HG03442 (cell line): ENCODE results near the gene COL5A1.

Experiments
- ATAC-seq: cut with Tn5 transposase; IDR thresholded peaks from one replicate; pipeline ENCODE4 v1.9.1; 2021; ENCODE audit warnings: mild to moderate bottlenecking, moderate library complexity; ENCODE audit not compliant: unreplicated experiment

Gene COL5A1

DNA sequence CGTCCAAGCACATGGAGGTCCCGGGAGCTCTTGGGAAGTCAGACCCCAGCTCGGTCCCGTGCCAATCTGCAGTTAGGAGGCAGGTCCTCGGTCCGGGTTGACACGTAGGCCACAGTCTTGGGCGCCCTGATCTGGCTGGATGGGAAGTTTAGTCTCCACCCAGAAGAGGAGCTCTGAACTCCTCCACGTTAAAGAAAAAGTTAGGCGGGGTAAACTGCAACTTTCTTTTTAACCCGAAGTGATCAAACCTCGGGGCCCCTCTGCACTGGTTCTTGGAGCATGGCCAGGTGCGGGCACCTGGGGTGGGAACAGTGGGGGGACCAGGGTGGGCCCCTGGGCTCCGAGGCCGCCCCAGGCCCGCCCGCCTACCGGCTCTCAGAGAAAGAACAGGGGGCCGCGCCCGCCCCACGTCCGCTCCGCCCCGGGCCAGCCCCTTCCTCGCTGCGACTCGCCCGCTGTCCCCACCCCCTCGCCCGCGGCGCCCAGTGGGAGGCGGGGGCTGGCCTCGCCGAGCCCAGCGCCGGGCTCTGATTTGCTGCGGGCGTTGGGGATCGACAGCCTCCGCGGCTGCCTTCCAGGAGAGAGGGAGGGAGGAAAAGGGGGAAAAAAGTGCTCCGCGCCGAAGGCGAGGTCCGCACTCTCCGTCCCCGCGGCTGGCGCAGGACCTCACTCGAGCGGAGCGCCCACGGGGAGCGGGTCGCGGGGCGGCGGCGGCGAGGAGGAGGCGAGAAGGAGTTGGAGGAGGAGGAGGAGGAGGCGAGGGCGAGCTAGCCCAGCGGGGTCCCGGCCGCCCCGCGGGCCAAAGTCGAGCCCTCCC lies at the start of gene COL5A1:
Gene COL5A1, plus strand, starts transcription at position 631 of the 817 bp plus-strand sequence. CDS start 385 bp downstream, outside the sequence.
- no peak for ATAC-seq

GRCh38 chr9:134592018-134592818 lies 49.4 kb upstream of the COL5A1 start:
- no peak for ATAC-seq

- ATAC-seq, result no peak
These were observed 48.8 kb upstream of the COL5A1 start for GRCh38 chr9:134592819-134593200.

DNA sequence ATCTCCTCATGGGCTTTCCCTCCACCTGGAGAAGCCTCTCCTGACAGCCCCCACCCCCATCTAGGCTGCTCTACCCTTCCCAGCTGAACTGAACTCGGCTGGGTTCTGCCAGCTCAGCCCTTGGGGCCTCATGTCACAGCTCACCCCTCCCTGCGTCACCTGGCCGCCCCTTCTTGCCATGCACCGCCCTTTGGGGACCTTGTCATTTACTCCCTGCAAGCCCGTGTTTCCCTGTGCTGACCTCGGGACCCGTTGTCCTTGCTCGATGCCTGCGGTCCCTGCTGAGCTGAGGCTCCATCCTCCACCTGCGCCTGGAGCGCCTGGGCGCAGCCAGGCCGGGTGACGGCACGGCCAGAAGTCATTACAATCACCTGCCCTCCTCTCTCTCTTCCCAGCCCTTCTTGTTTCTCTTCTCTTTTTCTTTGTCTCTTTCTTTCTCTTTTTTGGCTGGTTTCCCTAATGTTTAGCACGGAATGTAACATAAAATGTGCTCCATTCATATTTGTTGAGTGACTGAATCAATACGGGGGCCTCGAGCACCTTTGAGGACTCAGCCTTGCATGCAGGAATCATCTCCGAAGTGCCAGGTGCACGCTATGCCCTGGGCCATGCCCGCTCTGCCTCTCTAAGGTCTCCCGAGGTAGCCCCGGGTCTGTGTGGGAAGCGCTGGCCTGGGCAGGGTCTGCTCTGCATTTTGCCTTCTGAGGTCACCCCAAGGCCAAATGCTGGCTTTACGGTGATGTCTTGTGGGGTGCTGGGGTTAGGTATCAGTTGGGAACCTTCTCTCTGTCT lies 48.1 kb upstream of the COL5A1 start:
- ATAC-seq, result no peak

DNA sequence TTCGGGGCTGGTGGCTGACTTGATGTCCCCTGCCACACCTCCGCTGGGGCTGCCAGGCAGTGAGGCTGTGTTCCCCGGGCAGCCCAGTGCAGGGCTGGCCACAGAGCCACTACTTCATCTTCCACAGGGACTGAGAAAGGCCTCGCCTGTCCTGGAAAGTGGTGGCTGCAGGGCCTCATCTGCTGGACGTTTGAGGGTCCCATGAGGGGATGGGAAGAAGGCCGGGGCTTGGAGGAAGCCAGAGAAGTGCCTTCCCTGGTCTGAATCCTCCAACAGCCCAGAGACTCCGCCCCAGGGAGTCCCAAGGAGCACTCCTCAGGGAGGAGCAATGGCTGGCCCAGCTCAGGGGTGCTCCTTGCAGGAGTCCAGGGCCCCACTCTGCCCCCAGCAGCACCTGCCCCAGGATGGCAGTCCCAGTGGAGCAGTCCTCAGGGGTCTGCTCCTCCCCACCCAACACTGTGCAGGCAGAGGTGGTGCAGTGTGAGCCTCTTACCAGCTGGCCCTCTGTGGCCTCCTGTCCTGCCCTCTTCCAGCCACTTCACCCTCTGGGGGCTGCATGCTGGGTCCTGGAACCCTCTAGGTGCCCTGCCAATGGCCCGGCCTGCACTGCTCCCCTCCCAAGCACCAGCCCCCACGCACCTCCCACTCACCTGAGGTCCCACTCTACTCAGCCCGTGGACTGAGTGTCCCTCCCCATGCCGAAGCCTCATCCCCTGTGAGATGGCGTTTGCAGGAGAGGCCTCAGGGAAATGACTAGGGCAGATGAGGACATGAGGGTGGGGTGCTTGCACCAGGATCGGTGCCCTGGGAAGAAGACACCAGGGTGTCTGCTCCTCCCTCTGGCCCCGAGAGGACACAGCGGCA lies 47.3 kb upstream of the COL5A1 start:
- no peak for ATAC-seq

GRCh38 chr9:134595014-134595413 lies 46.6 kb upstream of the COL5A1 start:
- ATAC-seq, result no peak

DNA sequence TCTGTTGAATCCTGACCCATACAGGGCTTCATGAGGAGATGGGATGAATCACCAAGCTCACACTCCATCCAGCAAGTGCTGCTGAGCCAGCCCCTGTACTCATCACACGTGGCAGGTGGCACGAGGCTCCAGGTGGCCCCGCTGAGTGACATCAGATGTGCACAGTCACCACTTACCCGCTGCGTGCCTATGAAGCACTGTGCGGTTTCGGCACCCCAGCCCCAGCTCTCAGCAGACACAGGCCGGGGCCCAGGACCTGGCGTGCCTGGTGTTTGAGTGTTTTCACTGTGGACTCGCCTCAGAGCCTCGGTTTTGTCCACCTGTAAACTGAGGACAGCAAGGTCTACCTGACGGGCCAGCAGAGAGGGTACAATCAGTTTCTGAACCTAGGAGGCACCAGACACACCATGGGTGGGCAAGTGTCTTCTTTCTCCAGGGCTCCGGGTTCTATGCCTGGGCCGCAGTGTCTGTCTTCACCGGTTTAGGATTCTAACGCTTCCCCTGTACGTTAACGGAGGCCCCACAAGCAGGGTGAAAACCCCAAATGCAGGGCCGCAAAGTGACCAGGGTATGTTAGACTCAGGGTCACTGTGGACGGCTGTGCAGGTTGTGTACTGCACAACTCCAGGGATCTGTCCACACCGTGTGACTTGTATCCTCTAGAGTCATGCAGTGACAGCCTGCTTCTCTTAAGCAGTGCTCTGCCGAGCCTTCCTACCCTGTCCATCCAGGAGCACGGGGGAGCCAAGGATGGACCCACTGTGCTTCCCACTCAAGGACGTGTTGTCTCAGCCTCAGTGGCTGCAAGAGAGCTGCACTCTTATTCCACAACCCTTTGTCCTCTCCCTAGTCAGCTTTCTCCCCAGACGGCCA lies 44.3 kb upstream of the COL5A1 start:
- no peak for ATAC-seq

DNA sequence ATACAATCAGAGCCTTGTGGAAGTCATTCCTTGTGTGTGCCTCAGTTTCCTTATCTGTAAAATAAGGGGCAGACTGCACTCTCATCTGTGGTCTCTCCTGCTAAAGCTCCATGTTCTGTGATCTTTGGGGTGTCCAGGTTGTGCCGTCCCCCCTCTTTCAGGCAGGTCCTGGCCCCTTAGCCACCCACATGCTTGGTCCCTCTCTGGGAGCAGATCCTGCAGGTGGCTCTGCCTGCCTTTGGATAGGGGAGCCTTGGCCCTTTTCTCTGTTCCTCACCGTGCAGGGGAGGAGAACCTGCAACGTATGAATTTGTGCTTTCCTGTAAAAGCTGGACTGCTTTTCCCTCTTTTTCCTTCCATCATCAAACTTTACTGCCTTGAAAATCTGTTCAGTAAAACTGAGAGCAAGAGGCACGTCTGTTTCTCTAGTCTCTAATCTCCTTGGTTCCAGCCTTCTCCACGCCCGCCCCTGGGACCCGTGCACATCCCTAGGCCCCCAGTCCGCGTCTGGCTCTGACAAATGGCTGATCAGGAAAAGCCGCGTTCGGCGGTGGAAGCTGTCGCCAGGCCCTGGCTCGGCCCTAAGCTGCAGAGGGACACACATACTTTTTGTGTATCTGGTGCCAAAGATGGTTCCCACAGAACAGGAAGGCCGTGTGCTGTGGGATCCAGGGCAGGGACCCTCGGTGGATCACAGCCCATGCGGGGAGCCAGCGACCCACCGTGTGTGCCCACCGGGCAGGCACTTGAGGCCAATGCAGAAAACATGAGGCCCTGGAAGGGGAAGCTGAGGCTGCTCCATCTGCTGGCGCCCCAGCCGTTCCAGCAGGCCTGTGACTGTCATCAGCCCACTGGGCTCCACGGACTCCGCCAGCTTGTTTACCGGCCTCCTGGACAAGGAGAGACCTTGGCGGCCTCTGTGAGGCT lies 43.4 kb upstream of the COL5A1 start:
- no peak for ATAC-seq

GRCh38 chr9:134598884-134599245 lies 42.7 kb upstream of the COL5A1 start:
- no peak for ATAC-seq

- ATAC-seq, result no peak
These were observed 41.2 kb upstream of the COL5A1 start for GRCh38 chr9:134600371-134600770.

- no peak for ATAC-seq
These were observed 40.6 kb upstream of the COL5A1 start for GRCh38 chr9:134600836-134601638.

- no peak for ATAC-seq
These were observed 39.8 kb upstream of the COL5A1 start for GRCh38 chr9:134601764-134602163.

GRCh38 chr9:134602547-134603362 lies 38.8 kb upstream of the COL5A1 start:
- no peak for ATAC-seq

GRCh38 chr9:134604834-134605233 lies 36.8 kb upstream of the COL5A1 start:
- ATAC-seq, result no peak

DNA sequence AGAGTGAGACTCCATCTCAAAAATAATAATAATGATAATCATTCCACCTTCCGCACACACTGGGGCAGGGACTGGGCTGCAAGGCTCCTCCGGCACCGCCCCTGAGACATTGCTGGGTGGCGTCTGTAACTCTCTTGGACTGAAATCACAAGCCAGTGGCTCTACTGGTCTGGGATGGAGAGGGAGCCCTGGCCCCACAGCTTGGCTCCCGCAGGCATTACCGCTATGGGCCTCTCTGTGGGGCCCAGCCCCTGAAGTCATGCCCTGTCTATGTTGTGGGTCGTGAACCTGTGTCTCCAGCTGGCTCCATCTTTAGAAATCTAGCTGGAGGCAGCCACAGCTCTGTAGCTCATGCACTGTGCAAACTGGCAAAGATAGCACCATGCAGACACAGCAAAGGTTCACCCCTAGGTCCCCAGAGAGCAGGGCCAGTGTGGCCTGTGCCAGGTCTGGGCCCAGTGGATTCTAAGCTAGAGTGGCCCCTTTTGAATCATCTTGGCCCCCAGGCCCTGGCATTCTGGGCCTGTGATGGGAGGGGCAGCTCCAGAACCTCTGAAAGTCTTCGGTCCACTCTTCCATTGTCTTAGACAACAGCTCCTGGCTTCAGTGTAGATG lies 36.1 kb upstream of the COL5A1 start:
- ATAC-seq, result no peak

GRCh38 chr9:134605966-134606357 lies 35.6 kb upstream of the COL5A1 start:
- no peak for ATAC-seq
